Smooth muscle cell (in vitro differentiated cells): ENCODE measurements around the gene AEBP2. TPM values are rescaled to one million over a fixed set of nuclear protein-coding genes. Genes with fewer than 3 reads are reported as not detected.

ENCODE experiments used
- DNase-seq: peaks from one replicate; lab custom pipeline; 2025; ENCODE audit not compliant: unreplicated experiment; lab: John Stamatoyannopoulos, UW
- H2AFZ ChIP-seq: fragments of 200-600 bp; sonication (generic); 2 replicates; pipeline ENCODE4 v1.6.0; 2016; ENCODE audit warnings: antibody characterized with exemption, low read depth, mild to moderate bottlenecking
- H3F3A ChIP-seq: fragments of 200-600 bp; sonication (generic); 2 replicates; pipeline ENCODE4 v1.6.0; 2017; ENCODE audit warnings: antibody characterized with exemption, low read depth
- H3K27ac ChIP-seq: fragments of 200-600 bp; sonication (generic); 2 replicates; pipeline ENCODE4 v1.5.1; 2016; ENCODE audit warnings: low read depth, mild to moderate bottlenecking
- H3K27me3 ChIP-seq: fragments of 200-600 bp; sonication (generic); 2 replicates; pipeline ENCODE4 v1.6.1; 2016; ENCODE audit warnings: low read depth, mild to moderate bottlenecking
- H3K36me3 ChIP-seq: fragments of 200-600 bp; sonication (generic); 2 replicates; pipeline ENCODE4 v1.5.1; 2016; ENCODE audit warnings: low read depth
- H3K4me1 ChIP-seq: fragments of 200-600 bp; sonication (generic); 2 replicates; pipeline ENCODE4 v1.5.1; 2016; ENCODE audit warnings: low read depth
- H3K4me2 ChIP-seq: fragments of 200-600 bp; sonication (generic); 2 replicates; pipeline ENCODE4 v1.6.0; 2016; ENCODE audit warnings: mild to moderate bottlenecking
- H3K4me3 ChIP-seq: fragments of 200-600 bp; sonication (generic); 2 replicates; pipeline ENCODE4 v1.5.1; 2016; ENCODE audit warnings: mild to moderate bottlenecking
- H3K79me2 ChIP-seq: fragments of 200-600 bp; sonication (generic); 2 replicates; pipeline ENCODE4 v1.6.0; 2016; ENCODE audit warnings: low read depth, mild to moderate bottlenecking
- H3K9ac ChIP-seq: fragments of 200-600 bp; sonication (generic); 2 replicates; pipeline ENCODE4 v1.6.0; 2016; ENCODE audit warnings: low read depth
- H3K9me3 ChIP-seq: fragments of 200-600 bp; sonication (generic); replicated peaks from 2 replicates; pipeline ENCODE4 v1.5.1; 2016; ENCODE audit warnings: low read depth
- H4K20me1 ChIP-seq: fragments of 200-600 bp; sonication (generic); 2 replicates; pipeline ENCODE4 v1.6.0; 2016; ENCODE audit warnings: low read depth
- WGBS: methylation state at CpG from one replicate; pipeline ENCODE4 v1.1.7; 2016; ENCODE audit warnings: low lambda C conversion rate; 5-methylcytosine and 5-hydroxymethylcytosine counted together
- polyA plus RNA-seq: library from polyadenylated mRNA; unstranded; fragments of >200 nt; fragmentation: Nextera tagmentation; extraction: Ambion mirVana; gene quantifications from 2 replicates; pipeline ENCODE4 v1.2.1, GENCODE V29; 2016
- total RNA-seq: library from RNA; depleted of rRNA; stranded (reverse); fragments of >200 nt; gene quantifications from 2 replicates; pipeline ENCODE4 v1.2.3, GENCODE V29; 2014
- TF ChIP-seq, protein P1 (sequence below): fragments of 200-600 bp; sonication (generic); IDR thresholded peaks from 2 replicates; pipeline ENCODE4 v1.5.1; 2017; ENCODE audit warnings: borderline replicate concordance, mild to moderate bottlenecking, antibody characterized with exemption; ENCODE audit not compliant: insufficient read depth, poor library complexity, severe bottlenecking

Gene AEBP2
- total and polyA plus RNA-seq, 2 experiments from 2014 or later, result 7.6 to 24.5 TPM

DNA sequence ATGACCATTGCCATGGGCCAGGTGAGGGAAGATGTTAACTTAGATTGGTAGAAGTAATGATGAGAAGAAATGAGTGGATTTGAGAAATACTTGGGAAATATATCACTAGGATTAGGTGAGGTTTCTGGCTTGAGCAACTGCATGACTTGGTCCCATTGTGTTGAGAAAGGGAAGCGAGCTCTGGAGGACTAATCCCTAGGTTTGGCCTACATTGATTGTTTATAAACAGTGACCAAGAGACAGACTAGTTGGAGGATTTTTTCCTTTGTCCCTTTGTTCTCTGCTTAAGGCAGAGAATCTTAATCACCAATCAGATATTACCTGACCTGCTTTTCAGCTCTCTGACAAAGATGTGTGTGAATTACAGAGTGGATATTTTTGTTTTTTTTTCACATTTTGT lies 100.5 kb downstream of the AEBP2 start:
- peaks cover 10% of the 10 kb centered on the region for H3K4me1 ChIP-seq
- H3K79me2 ChIP-seq, result no peaks in the 10 kb centered on the region
- H3K9me3 ChIP-seq, result peaks cover 7% of the 10 kb centered on the region
- TF ChIP-seq, protein P1, sequence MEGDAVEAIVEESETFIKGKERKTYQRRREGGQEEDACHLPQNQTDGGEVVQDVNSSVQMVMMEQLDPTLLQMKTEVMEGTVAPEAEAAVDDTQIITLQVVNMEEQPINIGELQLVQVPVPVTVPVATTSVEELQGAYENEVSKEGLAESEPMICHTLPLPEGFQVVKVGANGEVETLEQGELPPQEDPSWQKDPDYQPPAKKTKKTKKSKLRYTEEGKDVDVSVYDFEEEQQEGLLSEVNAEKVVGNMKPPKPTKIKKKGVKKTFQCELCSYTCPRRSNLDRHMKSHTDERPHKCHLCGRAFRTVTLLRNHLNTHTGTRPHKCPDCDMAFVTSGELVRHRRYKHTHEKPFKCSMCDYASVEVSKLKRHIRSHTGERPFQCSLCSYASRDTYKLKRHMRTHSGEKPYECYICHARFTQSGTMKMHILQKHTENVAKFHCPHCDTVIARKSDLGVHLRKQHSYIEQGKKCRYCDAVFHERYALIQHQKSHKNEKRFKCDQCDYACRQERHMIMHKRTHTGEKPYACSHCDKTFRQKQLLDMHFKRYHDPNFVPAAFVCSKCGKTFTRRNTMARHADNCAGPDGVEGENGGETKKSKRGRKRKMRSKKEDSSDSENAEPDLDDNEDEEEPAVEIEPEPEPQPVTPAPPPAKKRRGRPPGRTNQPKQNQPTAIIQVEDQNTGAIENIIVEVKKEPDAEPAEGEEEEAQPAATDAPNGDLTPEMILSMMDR, result no peak
- H2AFZ ChIP-seq, result no peak overlapping the region
- H3K4me2 ChIP-seq, result no peak overlapping the region
- H3F3A ChIP-seq, result no peaks in the 10 kb centered on the region
- no peak overlapping the region for H3K27ac ChIP-seq
- no peaks in the 10 kb centered on the region for H4K20me1 ChIP-seq
- no peaks in the 10 kb centered on the region for H3K27me3 ChIP-seq
- H3K4me3 ChIP-seq, result no peak overlapping the region
- H3K9ac ChIP-seq, result no peak overlapping the region
- WGBS, result 69% methylated on average over 1 of the region's 1 CpG
- no peaks in the 10 kb centered on the region for H3K36me3 ChIP-seq
- DNase-seq, result no peak

DNA sequence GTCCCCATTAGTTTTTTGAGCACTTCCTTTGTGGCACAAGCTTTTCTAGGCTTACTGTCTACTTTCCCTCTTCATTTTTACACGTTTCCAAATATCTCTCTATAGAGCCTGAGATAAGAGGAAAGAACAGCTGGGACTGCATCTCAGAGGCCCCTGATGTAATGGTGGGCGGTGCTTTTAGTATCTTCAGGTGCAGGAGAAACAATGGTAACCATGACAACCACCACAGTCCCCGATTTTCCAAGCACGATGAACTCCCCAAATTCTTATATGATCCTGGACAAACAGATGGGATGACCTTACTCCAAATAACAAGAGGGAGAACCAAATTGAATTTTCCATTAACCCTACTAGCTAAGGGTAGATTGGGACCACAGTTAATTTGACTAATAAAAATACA lies 103.3 kb downstream of the AEBP2 start:
- H4K20me1 ChIP-seq, result no peaks in the 10 kb centered on the region
- H3K4me1 ChIP-seq, result peaks cover 17% of the 10 kb centered on the region
- H3K9ac ChIP-seq, result no peak overlapping the region
- H3K4me3 ChIP-seq, result no peak overlapping the region
- no peak for DNase-seq
- H3F3A ChIP-seq, result no peaks in the 10 kb centered on the region
- no peak overlapping the region for H3K4me2 ChIP-seq
- TF ChIP-seq, protein P1, result no peak
- no peaks in the 10 kb centered on the region for H3K27me3 ChIP-seq
- WGBS, result 82% methylated on average over 4 of the region's 4 CpGs
- H3K79me2 ChIP-seq, result no peaks in the 10 kb centered on the region
- H3K9me3 ChIP-seq, result no peaks in the 10 kb centered on the region
- H3K27ac ChIP-seq, result no peak overlapping the region
- no peaks in the 10 kb centered on the region for H3K36me3 ChIP-seq
- no peak overlapping the region for H2AFZ ChIP-seq

DNA sequence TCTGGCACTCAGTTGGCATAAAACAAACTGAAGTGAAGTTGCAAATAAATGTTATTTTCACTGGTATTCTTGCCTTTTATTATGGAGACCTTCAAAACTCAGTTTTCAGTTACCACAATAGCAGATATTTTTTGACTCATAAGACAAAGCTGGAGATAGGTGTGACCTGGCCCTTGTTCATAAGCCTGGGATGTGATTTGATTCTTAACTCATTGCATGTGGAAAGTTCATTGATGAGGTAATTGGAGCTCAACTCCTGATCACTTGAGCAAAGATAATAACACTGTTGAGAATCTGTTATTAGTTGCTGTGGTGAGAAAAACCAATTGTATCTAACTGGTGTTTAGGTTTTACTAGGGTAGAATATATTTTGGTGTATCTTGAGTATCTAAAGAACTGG lies 105.1 kb downstream of the AEBP2 start:
- Histone ChIP-seq H3K79me2 (no peaks in the 10 kb centered on the region), H3F3A (no peaks in the 10 kb centered on the region), H3K9ac (no peak overlapping the region), H3K27ac (no peak overlapping the region), H3K9me3 (no peaks in the 10 kb centered on the region), H3K36me3 (no peaks in the 10 kb centered on the region), H4K20me1 (no peaks in the 10 kb centered on the region), H2AFZ (no peak overlapping the region), H3K4me3 (no peak overlapping the region), H3K4me2 (no peak overlapping the region), H3K27me3 (no peaks in the 10 kb centered on the region), H3K4me1 (peaks cover 15% of the 10 kb centered on the region)
- no peak for DNase-seq
- TF ChIP-seq, protein P1, result no peak

DNA sequence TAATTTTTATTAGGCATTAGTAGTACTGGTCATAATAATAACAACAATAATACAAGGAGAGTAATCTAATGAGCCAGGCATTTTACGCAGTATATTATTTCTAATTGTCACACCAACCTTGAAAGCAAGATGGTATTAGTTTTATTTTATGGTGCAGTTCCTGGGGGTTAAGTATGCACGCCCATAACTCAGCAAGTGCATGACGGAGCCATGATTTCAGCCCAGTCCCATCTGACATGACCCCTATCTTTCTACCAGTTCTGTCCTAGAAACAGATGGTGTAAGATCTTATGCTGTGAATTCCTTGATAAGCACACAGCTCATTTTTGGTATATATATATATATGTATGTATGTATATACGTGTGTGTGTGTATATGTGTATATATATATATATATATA lies 106.0 kb downstream of the AEBP2 start:
- no peak overlapping the region for H2AFZ ChIP-seq
- no peaks in the 10 kb centered on the region for H3F3A ChIP-seq
- H3K4me1 ChIP-seq, result peaks cover 7% of the 10 kb centered on the region
- DNase-seq, result no peak
- no peaks in the 10 kb centered on the region for H3K27me3 ChIP-seq
- no peak overlapping the region for H3K4me3 ChIP-seq
- H4K20me1 ChIP-seq, result no peaks in the 10 kb centered on the region
- no peaks in the 10 kb centered on the region for H3K36me3 ChIP-seq
- no peak overlapping the region for H3K27ac ChIP-seq
- H3K79me2 ChIP-seq, result no peaks in the 10 kb centered on the region
- H3K4me2 ChIP-seq, result no peak overlapping the region
- 93% methylated on average over 4 of the region's 4 CpGs for WGBS
- no peaks in the 10 kb centered on the region for H3K9me3 ChIP-seq
- H3K9ac ChIP-seq, result no peak overlapping the region
- TF ChIP-seq, protein P1, result no peak
